Bronchial epithelial cell (primary cell): ENCODE measurements around the gene POR. TPM values are rescaled to one million over a fixed set of nuclear protein-coding genes. Genes with fewer than 3 reads are reported as not detected.

Experiments used
- DNase-seq: peaks from one replicate; pipeline ENCODE4 v3.0.0-alpha.2; 2010; ENCODE audit warnings: low read depth
- FAIRE-seq: peaks from 2 replicates; lab custom pipeline; 2011; peaks lifted over from hg19 to GRCh38; lab: Jason Lieb, UNC
- H3K27me3 ChIP-seq: 2 replicates; pipeline ENCODE4 v1.5.1; 2011; ENCODE audit warnings: low read length; ENCODE audit not compliant: control insufficient read depth, insufficient read depth
- H3K36me3 ChIP-seq: 2 replicates; pipeline ENCODE4 v1.5.1; 2011; ENCODE audit warnings: low read length; ENCODE audit not compliant: control insufficient read depth, insufficient read depth
- H3K4me3 ChIP-seq: 2 replicates; pipeline ENCODE4 v1.5.1; 2011; ENCODE audit warnings: mild to moderate bottlenecking, low read depth, low read length, control low read depth
- CTCF ChIP-seq: IDR thresholded peaks from 2 replicates; pipeline ENCODE4 v1.5.1; 2011; ENCODE audit warnings: mild to moderate bottlenecking, moderate library complexity, low read length, control low read depth, inconsistent platforms; ENCODE audit not compliant: insufficient read depth, severe bottlenecking
- total RNA-seq: library from RNA; depleted of rRNA; stranded (reverse); fragments of >200 nt; gene quantifications from 2 replicates; pipeline ENCODE4 v1.2.1, GENCODE V29; 2014

POR gene
- total RNA-seq, 1 donor from 2014 or later, result 75.0 TPM

GRCh38 chr7:75925717-75926435 is 10.9 kb downstream of the POR start:
- H3K36me3 ChIP-seq, result peaks cover 3% of the 10 kb centered on the region
- no peak overlapping the region for H3K4me3 ChIP-seq
- no peak for FAIRE-seq
- TF ChIP-seq CTCF, result no peak
- no peaks in the 10 kb centered on the region for H3K27me3 ChIP-seq
- DNase-seq, result no peak

- DNase-seq (no peak), FAIRE-seq (no peak)
- H3K27me3 ChIP-seq, result no peaks in the 10 kb centered on the region
- no peak overlapping the region for H3K4me3 ChIP-seq
- H3K36me3 ChIP-seq, result peaks cover 3% of the 10 kb centered on the region
- TF ChIP-seq CTCF, result no peak
These were observed 13.6 kb downstream of the POR start for GRCh38 chr7:75928568-75928914.

- Histone ChIP-seq H3K4me3 (no peak overlapping the region), H3K36me3 (peaks cover 3% of the 10 kb centered on the region), H3K27me3 (no peaks in the 10 kb centered on the region)
- no peak for TF ChIP-seq CTCF
- DNase-seq, result no peak
- FAIRE-seq, result no peak
These were observed 16.7 kb downstream of the POR start for GRCh38 chr7:75931680-75932079.

- TF ChIP-seq CTCF, result no peak
- DNase-seq (no peak), FAIRE-seq (no peak)
- H3K4me3 ChIP-seq, result no peak overlapping the region
- H3K27me3 ChIP-seq, result no peaks in the 10 kb centered on the region
- peaks cover 3% of the 10 kb centered on the region for H3K36me3 ChIP-seq
These were observed 23.2 kb downstream of the POR start for GRCh38 chr7:75937958-75938786.

- no peak for TF ChIP-seq CTCF
- FAIRE-seq, result no peak
- H3K36me3 ChIP-seq, result peaks cover 3% of the 10 kb centered on the region
- DNase-seq, result peak; percentile 68
- no peak overlapping the region for H3K4me3 ChIP-seq
- H3K27me3 ChIP-seq, result no peaks in the 10 kb centered on the region
These were observed 24.0 kb downstream of the POR start for GRCh38 chr7:75938921-75939320.
